GM12892 (cell line): ENCODE measurements around the gene LARGE1.

Experiments used
- DNase-seq: peaks from one replicate; pipeline ENCODE4 v3.0.0; 2011; ENCODE audit not compliant: insufficient read length
- FAIRE-seq: peaks from 2 replicates; lab custom pipeline; 2011; peaks lifted over from hg19 to GRCh38; lab: Jason Lieb, UNC
- POLR2A ChIP-seq: IDR thresholded peaks from 2 replicates; pipeline ENCODE4 v1.6.1; 2011; ENCODE audit warnings: low read depth, low read length, control low read depth
- POLR2AphosphoS5 ChIP-seq: IDR thresholded peaks from 2 replicates; pipeline ENCODE4 v1.6.1; 2011; ENCODE audit warnings: low read depth, low read length, control low read depth
- TAF1 ChIP-seq: IDR thresholded peaks from 2 replicates; pipeline ENCODE4 v1.6.1; 2011; ENCODE audit warnings: low read depth, mild to moderate bottlenecking, control low read depth, low read length, borderline replicate concordance

Gene LARGE1

DNA sequence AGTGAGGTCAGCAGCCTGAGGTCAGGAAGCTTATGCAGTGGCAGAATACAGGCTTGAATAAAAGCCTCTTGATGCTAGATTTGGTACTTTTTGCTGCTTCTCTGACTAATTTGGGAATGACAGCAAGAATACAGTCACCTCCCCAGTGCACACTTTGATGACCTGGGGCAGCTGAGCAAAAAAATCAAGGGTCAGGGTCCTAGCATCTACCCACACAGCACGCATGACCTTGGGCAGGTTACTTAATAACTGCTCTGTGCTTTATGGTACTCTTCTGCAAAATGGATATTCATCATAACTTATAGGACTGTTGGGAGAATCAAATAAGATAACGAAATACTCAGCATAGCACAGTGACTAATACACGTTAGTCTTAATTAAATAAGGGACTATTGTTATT, 518.0 kb downstream of the LARGE1 start:
- DNase-seq = no peak
- TF ChIP-seq TAF1 = no peak
- no peak for TF ChIP-seq POLR2A
- TF ChIP-seq POLR2AphosphoS5 = no peak
- no peak for FAIRE-seq

DNA sequence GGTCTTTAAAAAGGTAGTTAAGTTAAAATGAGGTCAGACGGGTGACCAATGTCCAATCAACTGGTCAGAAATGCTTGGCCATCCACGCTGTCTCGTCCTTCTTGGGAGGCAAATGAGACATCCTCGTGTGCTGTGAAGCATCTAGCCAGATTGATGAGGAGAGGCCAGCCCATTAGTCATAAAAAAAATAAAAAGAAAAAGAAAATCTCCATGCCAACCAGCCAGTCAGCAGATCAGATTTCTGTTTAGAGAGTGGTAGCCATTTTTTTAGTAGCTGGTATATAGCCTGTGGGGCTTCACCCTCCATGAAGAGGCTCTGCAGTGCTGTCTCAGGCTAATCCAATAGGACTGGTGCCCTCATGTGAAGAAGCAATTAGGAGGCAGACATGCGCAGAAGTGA, 519.0 kb downstream of the LARGE1 start:
- TF ChIP-seq TAF1 = no peak
- no peak for TF ChIP-seq POLR2AphosphoS5
- no peak for TF ChIP-seq POLR2A
- FAIRE-seq (no peak), DNase-seq (no peak)

- DNase-seq (no peak), FAIRE-seq (no peak)
- no peak for TF ChIP-seq POLR2AphosphoS5
- no peak for TF ChIP-seq POLR2A
- TF ChIP-seq TAF1 = no peak
Observed at GRCh38 chr22:33400891-33401290, 519.4 kb downstream of the LARGE1 start.

- TF ChIP-seq POLR2A (no peak), POLR2AphosphoS5 (no peak), TAF1 (no peak)
- no peak for FAIRE-seq
- no peak for DNase-seq
Observed at GRCh38 chr22:33400061-33400840, 520.0 kb downstream of the LARGE1 start.

GRCh38 chr22:33397381-33397907, 522.8 kb downstream of the LARGE1 start:
- DNase-seq (no peak), FAIRE-seq (no peak)
- TF ChIP-seq POLR2A = no peak
- no peak for TF ChIP-seq TAF1
- TF ChIP-seq POLR2AphosphoS5 = no peak

GRCh38 chr22:33393432-33393831, 526.8 kb downstream of the LARGE1 start:
- FAIRE-seq = no peak
- TF ChIP-seq TAF1 (no peak), POLR2AphosphoS5 (no peak), POLR2A (no peak)
- DNase-seq = no peak

DNA sequence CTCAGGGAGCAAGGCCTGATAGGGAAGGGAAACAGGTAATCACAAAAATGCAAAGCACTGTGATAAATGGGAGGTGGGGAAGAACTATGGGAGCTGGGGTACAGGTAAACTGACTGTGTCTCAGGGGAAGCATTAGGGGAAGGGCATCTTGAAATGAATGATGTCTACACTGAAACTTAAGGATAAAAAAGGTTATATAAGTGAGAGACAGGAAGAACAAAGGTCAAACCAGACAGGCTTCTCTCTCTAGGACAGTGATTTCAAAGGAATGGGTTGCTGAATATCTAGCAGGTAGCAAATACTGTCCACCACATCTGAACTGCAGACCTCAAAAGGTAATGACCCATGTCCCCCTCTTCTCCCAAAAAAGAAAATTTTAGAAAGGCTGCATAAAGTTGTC, 529.0 kb downstream of the LARGE1 start:
- TF ChIP-seq TAF1 (no peak), POLR2A (no peak), POLR2AphosphoS5 (no peak)
- no peak for DNase-seq
- no peak for FAIRE-seq

- no peak for TF ChIP-seq TAF1
- no peak for TF ChIP-seq POLR2A
- TF ChIP-seq POLR2AphosphoS5 = no peak
- no peak for DNase-seq
- no peak for FAIRE-seq
Observed at GRCh38 chr22:33389936-33390335, 530.3 kb downstream of the LARGE1 start.

GRCh38 chr22:33386270-33386669, 534.0 kb downstream of the LARGE1 start:
- no peak for FAIRE-seq
- no peak for TF ChIP-seq TAF1
- no peak for TF ChIP-seq POLR2A
- TF ChIP-seq POLR2AphosphoS5 = no peak
- no peak for DNase-seq

DNA sequence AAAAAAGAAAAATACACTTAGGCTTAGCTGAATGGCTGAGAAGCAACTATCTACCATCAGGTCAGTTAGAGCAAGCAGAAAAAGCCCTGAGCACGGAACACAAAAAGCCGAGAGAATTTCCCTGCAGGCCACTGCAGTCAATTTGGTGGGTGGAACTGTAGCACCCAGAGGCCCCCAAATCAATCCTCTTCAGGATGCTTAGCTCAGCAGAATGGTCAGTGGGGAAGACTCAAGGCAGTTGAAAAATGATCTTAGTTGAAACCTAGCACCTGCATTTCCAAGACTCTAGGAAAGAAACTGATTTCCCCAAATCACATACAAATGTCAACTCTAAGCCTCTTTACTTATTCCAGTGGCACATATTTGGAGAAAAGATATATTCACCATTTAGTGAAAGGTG, 534.7 kb downstream of the LARGE1 start:
- FAIRE-seq = no peak
- no peak for TF ChIP-seq POLR2A
- TF ChIP-seq POLR2AphosphoS5 = no peak
- DNase-seq = no peak

DNA sequence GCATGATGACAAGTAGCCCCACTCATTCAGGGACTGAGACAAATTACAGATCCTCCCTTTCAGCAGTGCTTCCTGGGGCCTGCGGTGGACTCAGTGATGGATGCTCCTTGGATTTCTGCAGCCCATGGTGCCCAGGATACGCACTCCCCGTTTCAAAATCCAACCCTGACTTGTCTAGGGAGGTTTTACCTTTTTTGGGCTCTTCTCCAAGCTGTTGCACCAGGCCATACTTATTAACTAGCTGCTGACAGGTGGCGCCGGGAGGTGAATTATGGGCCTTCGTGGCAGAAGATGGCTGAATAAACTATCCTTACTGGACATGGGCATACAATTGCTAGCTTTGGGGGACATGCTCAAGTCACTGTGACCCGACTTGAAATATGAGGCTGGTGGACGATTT, 537.8 kb downstream of the LARGE1 start:
- DNase-seq (no peak), FAIRE-seq (no peak)
- no peak for TF ChIP-seq TAF1
- no peak for TF ChIP-seq POLR2A
- TF ChIP-seq POLR2AphosphoS5 = no peak
